Kidney capillary endothelial cell (primary cell): Measurements from ENCODE around the gene THBS1.

Experiments used
- DNase-seq: peaks from one replicate; pipeline ENCODE4 v3.0.0-alpha.2; 2018; ENCODE audit warnings: low spot score

Gene THBS1

DNA sequence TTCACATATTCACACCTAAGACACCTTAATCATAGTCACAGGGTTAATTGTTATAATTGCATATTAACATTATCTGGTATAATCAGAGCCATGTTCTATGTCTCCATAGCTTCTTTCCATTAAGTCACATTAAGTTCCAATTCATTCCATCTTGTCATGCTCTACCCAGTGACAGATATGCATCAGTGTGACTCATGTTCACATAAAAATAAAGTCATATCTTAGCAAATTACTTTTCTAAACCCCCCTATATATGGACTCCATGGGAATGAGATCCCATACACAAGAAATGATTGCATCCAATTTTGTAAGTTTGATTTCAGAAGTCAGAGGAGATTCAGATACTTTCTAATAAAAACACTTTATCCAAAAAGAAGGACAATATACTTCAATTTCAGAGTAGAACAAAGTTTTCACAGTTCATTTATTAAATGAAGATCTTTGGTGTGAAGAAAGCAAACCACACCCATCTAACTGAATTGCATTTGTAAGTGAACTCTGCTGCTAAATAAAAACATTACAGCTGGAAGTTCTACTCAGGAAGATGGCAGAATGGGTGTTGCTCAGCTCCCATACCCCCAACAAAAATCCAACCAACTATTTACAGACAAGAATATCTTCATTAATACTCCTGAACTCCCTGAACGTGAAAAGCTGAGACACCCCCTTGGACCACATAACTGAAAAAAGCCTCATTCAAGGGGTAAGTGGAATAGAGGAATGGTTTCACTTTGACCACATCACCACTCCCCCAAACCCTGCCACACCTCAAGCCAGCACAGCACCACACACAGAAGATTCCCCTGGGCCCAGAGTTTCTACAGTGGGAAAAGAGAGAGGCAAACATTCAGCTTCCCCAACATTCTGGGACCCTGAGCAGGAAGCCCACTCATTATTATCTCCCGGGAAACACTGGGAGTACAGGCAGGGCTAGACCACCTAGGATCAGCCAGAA, 27.6 kb downstream of the THBS1 start:
- no peak for DNase-seq

DNA sequence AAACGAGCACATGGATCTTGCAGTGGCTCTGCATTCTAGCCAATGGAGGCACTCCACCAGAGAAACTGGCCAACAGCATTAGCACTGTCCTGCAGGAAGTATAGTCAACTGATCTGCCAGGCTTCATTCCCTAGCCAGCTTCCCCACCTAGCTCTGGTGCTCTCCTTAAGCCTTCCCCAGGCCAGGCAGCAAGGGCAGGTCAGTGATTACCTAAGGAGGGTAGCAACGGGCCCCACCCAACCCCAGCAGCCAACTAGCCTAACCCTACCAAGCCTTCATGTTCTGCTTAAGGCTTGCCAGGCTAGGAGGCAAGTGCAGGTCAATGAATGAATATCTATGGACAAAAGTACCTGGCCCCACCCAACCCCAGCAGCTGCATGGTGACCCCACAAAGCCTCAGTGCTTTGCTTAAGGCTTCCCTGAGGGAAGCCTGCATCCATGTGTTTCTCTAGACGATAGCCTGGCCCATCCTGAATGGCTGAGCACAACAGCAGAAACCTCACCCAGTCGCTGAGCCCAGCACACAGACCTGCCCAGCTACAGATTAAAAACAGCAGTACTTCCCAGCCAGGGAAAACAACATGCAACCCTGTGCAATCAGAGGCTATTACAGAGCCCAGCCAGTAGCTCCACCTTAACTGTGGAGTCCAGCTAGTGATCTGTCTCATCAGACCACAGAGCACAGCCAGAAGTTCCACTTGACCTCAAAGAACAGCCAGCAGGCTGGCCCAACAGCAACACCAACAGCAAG, 28.5 kb downstream of the THBS1 start:
- DNase-seq, result no peak

DNA sequence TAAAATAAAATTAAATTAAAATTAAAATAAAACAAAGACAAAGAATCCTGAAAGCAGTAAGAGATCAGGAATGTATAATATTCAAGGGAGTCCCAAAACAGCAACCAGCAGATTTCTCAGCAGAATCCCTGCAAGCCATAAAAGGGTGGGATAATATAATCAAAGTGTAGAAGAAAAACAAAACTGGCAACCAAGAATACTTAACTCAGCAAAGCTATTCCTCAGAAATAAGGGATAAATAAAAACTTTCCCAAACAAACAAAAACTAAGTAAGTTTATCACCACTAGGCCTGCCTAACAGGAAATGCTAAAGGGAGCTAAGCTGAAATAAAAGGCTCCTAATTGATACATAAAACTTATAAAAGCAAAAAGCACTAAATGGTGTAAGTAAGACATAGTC, 29.8 kb downstream of the THBS1 start:
- no peak for DNase-seq

DNA sequence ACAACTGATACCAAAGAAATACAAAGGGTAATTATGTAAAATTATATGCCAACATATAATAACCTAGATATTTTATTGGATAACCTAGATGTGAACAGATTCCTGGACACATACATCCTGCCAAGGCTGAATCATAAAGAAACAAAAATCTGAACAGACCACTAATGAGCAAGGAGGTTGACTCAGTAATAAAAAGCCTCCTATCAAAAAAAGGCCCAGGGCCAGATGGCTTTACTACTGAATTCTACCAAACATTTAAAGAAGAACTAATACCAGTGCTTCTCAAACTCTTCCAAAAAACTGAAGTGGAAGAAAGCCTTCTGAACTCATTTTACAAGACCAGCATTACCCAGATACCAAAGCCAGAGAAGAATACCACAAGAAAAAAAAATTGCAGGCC, 32.4 kb downstream of the THBS1 start:
- no peak for DNase-seq

DNA sequence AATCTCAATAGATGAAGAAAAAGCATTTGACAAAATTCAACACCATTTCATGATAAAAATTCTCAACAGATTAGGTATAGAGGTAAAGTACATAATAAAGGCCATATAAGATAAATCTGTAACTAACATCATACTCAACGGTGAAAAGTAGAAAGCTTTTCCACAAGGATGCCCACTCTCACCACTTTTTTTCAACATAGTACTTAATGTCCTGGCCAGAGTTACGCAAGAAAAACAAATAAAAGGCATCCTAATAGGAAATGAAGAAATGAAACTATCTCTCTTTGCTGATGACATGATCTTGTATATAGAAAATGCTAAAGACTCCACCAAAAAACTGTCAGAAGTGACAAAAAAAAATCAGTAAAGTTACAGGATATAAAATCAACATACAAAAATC, 33.0 kb downstream of the THBS1 start:
- no peak for DNase-seq

DNA sequence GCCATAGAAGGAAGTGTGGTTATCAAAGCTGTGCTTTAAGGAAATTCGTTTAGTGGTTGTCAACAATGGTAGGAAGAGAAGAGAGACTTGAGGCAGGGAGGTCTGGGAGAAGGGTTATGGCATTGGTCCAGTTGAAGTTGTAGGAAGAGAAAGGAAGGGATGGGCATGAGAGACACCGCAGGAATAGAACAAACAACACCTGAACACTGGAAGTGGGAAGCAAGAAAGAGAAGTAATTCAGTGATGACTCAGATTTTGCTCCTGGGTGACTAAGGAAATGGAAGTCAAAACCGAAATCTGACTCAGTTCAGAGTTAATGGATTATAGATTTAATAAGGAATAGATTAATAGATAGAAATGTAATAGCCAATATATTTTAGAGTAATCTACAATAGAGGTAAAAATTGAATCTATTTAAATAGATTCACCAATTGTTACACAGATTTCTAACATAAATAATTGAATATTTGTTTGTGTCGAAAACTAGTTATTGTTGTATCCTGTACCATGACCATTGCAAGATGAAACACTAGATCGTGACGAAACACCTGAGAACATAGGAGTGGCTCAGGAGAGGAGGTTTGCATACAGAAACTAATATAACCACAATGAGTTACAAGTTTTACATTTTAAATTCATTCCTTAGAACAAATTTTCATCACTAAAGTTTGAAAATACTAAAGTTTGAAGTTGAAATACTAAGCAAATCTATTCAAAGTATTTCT, 36.0 kb downstream of the THBS1 start:
- DNase-seq, result no peak

DNA sequence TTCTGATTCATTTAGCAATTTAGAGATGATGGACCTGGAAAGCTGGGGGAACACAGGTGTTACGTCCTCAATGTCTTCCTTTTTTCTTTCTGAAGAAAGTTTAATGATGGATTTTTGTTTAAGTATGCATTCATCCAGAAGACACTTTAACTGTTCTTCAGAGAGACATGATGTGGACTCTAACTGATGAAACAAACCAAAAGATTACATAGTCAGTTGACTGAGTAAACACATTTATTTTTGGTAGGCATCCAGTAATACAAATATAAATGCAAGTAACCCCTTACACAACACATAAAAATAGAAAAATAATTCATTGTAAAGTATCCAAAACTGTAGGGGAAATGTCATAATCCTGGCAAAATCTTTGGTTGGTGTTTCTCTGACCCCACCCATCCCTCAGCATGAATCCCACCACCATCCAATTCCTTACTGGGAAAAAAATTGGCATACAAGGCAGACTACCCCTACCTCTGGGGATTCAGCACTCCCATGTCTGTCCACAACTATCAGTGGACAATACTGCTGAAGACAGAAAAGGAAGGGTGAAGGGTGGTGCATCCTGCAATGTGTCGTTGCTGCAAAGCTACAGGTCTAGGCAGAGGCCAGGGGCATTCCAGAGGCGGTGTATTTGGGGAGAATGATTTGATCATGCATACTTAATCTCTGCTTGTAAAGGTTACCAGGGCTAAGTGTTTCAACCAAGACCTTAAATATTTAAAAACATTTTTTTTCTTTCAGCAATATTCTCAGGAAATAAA, 37.4 kb downstream of the THBS1 start:
- no peak for DNase-seq

DNA sequence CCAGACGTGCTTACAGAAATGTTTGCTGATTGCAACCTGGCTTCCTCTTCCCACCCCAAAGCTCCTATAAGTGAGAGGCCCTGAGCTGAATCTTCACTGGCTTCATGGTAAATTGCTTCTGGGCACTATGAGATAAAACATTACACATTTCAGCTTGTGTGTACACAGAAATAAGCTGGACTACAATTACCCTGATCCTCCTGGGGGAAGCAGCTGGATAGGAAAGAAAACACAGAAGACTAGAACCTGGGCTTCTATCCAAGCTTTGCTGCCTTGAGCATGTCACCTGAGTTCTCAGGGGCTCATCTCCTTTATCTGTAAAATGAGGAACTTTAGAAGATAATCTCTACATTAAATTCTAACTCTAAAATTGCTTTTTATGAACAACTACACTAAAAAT, 40.3 kb downstream of the THBS1 start:
- no peak for DNase-seq

DNA sequence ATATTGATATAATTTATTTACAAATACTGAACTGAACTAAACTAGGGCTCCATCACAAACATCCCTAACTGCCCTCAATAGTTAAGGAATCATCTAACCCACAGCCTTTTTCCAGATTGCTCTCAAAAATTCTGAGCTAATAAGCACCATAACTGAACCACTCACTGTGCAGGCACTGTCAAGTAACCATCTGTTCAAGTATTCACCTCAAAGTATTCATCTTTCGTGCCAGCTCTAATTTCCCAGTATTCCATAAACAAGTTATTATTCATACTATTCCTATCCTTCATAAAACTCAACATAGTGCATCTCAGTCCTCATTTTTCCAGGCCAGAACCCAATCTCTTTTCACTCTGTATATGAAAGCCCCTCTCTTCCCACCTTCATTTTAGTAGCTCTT, 41.1 kb downstream of the THBS1 start:
- no peak for DNase-seq

DNA sequence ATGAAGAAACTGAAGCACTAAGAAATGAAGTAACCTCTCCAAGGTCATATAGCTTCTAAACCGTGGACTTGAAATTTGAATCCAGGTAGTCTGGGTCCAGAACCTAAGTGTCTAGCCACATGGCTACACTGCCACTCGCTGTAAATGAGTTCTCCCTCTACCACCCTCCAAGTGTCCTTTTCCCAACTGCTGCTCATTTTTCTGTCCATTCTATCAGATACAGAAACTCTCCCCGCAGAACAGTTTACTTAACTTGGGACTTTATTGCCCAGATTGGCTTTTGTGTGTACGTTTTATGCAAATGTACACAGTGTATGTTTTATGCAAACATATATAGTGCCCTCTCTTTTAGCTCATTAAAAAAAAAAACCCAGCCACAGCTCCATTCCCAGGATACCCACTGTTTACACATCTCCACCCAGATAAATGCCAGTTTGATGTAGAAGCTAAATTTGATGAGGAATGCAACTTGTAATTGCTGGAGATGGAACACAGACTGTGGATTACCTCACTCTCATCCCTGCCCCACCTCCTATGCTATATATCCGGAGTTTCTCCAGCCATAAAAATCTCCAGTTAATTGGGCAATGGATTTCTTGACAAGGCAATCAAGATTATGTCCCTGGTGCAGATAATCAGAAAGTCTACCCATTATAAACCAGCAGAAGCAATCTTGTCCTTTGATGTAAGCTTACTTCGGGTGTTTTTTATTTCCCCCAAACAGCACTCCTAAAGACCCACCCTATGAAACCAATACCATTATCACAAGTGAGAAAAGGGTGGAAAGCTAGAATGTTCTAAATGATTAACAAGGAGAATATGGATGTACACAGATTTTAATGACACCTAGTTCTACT, 42.0 kb downstream of the THBS1 start:
- no peak for DNase-seq

DNA sequence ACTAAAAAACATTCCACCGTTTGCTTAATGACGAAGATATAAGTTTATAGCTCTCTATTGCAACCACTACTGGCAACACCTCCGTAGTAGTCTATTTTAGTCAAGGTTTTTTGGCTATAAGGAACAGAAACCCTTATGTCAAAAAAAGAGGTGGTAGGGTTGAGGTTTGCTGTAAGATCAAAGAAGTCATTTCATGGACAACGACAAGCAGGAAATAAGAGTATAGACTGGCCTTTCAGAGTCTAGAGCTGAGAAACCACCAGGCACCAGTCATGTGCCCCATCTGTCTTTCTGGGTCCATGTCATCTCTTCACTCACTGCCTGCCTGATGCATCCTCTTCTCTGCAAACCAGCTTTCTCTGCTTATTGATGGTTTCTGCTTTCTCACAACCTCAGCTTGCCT, 42.7 kb downstream of the THBS1 start:
- DNase-seq, result no peak

DNA sequence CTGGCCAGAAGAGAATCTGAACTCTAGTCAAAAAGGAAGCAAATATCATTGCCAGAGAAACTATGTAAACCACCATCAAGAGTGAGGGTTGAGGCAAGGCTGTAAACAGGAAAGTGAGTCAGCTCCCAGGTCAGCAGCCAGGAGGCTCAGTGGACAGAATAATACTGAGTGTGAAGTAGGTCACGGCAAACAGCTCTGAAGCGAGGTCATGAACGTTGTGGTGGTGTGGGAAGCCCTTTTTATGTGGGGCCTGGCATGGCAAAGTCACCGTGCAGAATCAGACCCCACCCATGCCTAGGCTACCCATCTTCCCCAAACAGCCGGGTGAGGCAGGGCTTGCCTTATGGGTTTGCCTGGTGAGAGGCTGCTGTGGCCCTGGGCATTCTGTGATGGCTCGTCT, 43.9 kb downstream of the THBS1 start:
- peak; percentile 87 for DNase-seq

DNA sequence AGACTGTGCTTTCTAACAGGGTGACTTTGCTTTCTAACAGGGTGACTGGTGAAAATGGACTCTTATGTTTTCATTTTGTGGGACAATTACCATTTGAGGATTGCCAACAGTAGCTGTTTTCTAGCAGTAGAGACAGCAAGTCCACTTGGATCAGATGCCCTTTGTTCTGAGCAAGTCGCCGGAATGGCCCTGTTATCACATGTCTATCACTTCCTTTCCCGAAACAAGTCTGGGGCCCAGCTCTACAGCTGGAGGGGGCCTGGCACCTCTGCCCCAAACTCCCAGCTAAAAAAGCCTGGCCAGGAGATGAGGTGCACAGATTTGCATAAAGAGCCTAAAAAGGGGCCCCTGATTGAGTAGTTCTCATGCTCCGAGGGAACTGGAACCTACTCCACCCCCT, 44.6 kb downstream of the THBS1 start:
- DNase-seq, result no peak

DNA sequence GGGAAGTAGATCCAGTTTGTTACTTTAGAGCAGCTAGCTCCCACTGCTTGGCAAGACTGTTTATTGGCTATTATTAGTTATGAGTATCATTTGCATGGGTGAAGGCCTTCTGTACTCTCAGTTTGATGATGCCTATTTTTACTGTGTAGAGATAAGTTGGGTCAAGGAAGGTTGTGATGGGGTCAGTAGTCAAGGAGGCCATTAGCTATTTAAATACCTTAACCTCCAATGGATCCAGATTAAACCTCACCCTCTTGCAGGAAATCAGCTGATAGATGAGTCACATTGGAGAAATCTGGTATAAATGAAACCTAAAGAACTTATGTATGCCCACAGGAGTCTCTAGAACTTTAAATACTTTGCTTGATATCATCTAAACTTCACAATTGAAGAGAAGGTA, 45.0 kb downstream of the THBS1 start:
- DNase-seq, result peak; percentile 42

DNA sequence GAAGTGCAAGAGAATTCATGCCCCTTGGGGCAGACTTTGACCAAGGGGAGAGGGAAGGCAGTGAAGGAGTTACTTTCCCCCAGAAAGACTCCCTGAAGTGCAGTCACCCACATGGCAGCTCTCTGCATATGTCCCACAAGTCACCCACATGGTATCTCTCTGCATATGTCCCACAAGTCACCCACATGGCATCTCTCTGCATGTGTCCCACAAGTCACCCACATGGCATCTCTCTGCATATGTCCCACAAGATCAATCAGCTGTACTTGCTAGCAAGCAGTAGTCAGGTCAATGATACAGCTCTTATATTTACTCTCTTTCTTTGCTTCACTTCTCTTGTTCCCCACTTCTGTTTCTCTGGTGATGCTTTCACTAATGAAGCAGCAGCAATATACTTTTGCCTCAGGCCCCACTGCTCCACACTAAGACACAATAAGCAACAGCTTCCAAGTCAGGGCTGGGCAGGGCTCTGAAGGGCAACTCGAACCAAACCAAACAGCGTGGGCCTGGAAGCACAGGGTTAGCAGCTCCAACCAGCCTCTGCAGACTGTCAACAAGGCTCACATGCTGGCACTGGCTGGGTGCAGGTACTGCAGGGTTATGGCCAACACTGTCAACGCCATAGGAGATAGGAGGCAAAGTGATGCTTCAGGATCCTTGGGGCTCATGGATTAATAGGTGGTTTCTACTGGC, 46.7 kb downstream of the THBS1 start:
- no peak for DNase-seq

DNA sequence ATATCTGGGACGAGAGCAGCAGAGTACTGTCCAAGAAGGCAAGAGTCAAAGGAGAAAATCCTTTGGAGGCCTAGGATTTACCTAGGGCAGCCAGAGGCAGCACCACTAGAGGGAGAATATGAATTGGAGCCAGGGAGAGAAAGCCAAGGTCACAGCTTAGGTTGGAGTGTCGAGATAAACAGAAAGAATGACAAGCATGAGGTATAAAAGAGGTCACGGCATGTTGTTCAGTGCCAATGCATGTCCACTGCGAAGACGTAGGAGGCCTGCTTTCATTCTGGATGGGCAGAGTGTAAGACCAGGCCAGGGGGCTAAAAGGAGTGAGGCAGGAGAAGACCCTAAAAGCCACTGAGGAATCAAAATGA, 47.2 kb downstream of the THBS1 start:
- no peak for DNase-seq

DNA sequence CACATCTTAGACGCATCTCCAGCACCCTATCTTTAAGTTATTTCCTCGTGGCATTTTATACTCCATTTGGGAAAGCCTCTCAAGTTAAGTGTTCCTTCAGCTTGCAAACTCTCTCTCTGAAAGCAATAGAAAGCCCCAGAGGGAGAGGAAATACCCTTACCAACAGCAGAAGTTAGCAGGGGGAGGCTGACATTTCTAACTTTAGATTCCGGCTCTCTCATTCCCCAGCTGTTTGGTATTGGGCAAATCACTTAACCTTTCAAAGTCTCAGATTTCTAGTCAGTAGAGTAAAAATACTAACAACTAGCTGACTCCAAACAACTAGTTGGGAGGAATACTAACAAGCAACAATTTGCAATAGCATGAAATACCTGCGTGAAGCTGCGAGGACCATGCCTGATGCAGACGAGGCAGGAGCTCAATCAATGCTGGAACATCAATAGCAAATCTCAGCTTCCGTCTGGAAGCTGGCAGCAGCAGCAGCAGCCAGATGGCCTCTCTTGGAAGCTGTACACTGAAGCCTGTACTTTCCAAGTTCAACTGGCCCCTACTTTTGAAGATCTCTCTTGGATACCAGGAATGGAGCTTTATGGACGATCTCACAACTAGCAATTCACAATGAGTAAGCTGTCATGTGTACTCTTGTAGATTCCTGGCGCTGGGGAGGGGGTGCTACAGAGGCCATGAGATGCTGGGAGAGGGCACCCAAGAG, 47.8 kb downstream of the THBS1 start:
- DNase-seq, result no peak

DNA sequence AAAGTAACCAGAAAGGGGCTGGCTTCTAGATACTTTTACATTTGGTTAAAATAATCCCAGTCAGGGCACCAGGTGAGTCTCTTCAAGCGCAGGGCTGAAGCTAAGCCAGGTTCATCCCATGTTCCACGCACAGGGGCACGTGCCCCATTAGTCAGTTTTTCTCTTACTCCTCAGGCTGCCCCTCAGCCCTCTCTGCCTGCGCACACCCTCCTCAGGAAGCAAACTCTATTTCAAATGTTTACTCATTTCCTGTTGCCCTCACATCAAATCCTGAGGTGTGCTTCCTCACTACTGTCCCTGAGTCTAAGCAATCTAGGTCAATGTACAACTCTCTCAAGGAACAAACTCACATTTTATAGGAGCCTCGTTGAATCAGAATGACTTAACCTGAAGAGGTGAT, 48.5 kb downstream of the THBS1 start:
- peak; percentile 85 for DNase-seq

DNA sequence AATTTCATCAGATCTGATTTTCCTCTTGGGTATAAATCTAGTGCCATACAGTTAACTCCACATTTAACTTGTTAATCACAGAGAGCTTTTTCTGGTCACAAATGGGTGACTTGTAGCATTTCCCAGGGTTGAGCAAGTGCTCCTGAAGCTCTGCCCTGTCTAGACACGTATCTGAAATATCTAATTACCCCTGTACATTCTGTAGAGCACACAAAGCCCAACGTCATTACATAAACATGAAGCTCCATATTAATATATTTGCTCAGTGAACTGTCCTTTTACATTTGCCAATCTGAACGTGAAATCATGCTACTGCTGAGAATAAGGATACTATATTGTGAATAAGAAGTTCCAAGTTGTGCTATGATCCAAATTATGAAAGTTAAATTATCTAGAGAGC, 49.0 kb downstream of the THBS1 start:
- DNase-seq, result no peak

DNA sequence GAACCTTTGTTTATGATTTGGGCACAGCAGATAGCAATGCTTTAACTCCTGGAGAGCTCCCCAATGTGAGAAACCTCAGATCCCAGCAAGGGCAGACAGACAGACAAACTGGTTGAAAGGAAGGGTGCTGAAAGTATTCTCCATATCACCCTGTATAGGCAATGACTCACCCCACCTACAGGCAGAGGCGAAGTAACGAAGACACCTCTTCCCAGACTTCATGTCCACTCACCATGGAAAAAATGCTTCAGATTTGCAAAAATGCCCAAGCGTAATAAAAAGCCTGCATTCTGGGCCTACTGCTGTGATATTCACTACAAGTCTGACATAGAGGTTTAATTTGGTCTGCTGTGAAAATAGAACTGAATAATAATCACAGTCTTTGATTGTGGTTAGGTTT, 50.5 kb downstream of the THBS1 start:
- no peak for DNase-seq
